Gastroesophageal sphincter (tissue), 4 donors: Measurements from ENCODE around the gene LGR4. TPM values are rescaled to one million over a fixed set of nuclear protein-coding genes. Genes with fewer than 3 reads are reported as not detected.

ENCODE experiments used
- ATAC-seq: fragments of 150-250 bp; one replicate; pipeline ENCODE4 v1.9.1; 2016; ENCODE audit warnings: mild to moderate bottlenecking, moderate library complexity
- H3K27ac ChIP-seq, 4 donors: fragments of 200-600 bp; sonication (generic) in 3 of 4; 1 replicate in 3 of 4; 2 replicates in 1 of 4; pipeline ENCODE4 v1.5.1; 2016 to 2019
- H3K27me3 ChIP-seq: fragments of 200-600 bp; sonication (generic); one replicate; pipeline ENCODE4 v1.5.1; 2019
- H3K36me3 ChIP-seq, 2 donors: fragments of 200-600 bp; sonication (generic); one replicate each; pipeline ENCODE4 v1.5.1; 2019; ENCODE audit warnings: control low read depth in 1 of 2
- H3K4me1 ChIP-seq, 3 donors: fragments of 200-600 bp; sonication (generic); 1 replicate in 2 of 3; 2 replicates in 1 of 3; pipeline ENCODE4 v1.5.1; 2016 to 2019; ENCODE audit warnings: control low read depth in 2 of 3
- H3K4me3 ChIP-seq, 2 donors: fragments of 200-600 bp; sonication (generic); one replicate each; pipeline ENCODE4 v1.5.1; 2019; ENCODE audit warnings: mild to moderate bottlenecking in 1 of 2, moderate library complexity in 1 of 2
- H3K9me3 ChIP-seq, 3 donors: fragments of 200-600 bp; sonication (generic); one replicate each; pipeline ENCODE4 v1.5.1; 2017 to 2019; ENCODE audit warnings: control low read depth in 2 of 3
- CTCF ChIP-seq, 4 experiments: fragments of 200-600 bp in 2 of 4; fragments of 450-650 bp in 2 of 4; sonication (generic) in 1 of 4; IDR thresholded peaks; one replicate each; pipeline ENCODE4 v1.5.1; 2017 to 2019; ENCODE audit warnings: antibody characterized with exemption in 4 of 4, mild to moderate bottlenecking in 2 of 4, moderate library complexity in 2 of 4
- EP300 ChIP-seq: sonication (generic); formaldehyde crosslinking; IDR thresholded peaks from one replicate; pipeline ENCODE4 v1.6.1; 2017; ENCODE audit warnings: antibody characterized with exemption, mild to moderate bottlenecking
- POLR2A ChIP-seq, 2 donors: fragments of 450-650 bp; IDR thresholded peaks; one replicate each; pipeline ENCODE4 v1.6.1; 2017; ENCODE audit warnings: antibody characterized with exemption in 2 of 2, mild to moderate bottlenecking in 2 of 2, moderate library complexity in 1 of 2
- POLR2AphosphoS5 ChIP-seq: sonication (generic); formaldehyde crosslinking; IDR thresholded peaks from one replicate; pipeline ENCODE4 v1.6.1; 2017; ENCODE audit warnings: antibody characterized with exemption
- WGBS, 2 donors: methylation state at CpG; one replicate each; pipeline ENCODE4 v1.1.5; 2018; ENCODE audit warnings: low coverage in 1 of 2; 5-methylcytosine and 5-hydroxymethylcytosine counted together
- total RNA-seq, 4 donors: library from RNA; depleted of rRNA; stranded (reverse); fragments of >200 nt; gene quantifications; one replicate each; pipeline ENCODE4 v1.1.0, GENCODE V29; 2016

LGR4 gene
- total RNA-seq, 4 donors from 2014 or later = 21.0 to 35.9 (median 31.8) TPM

DNA sequence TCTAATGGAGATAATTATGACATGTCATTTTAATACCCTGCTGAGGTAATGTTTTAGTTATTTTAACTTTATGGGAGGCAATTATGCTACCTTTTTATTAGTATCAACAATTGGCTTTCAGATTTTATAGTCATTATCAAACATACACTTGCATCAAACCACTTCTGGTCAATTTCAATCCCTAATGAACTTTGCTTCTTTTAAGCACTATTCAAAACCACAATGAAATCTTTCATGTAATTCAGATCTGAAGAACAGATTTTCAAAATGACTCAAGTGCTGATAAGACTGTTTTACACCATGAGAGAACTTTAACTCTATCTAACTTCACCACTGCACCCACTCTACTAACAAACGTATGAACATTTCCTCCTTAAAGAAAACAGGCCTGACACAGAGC lies 83.7 kb downstream of the LGR4 start:
- no peak overlapping the region for H3K27ac ChIP-seq

DNA sequence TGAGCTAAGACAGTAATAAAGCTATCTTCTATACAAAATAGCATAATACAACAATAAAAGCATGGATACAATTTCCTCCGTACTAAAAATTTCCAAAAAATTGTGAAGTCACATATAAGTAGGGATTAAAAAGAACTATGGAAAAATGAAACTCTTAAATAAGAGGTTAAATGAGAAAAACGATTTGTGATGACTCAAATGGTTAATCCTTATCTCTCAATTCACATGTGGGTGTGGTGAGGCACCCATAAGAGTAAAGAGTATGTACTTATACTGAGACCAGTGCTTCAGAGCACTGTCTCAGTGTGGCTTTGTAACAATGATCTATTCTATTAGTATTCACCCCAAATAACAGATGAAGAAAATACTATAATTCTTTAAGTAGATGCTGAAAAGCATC lies 84.6 kb downstream of the LGR4 start:
- no peaks in the 10 kb centered on the region for H3K27me3 ChIP-seq
- ATAC-seq = no peak
- no peak overlapping the region for H3K4me3 ChIP-seq
- peaks cover 0 to 27% of the 10 kb centered on the region in 2 donors for H3K36me3 ChIP-seq
- WGBS, 2 donors = 44 to 82% methylated on average over 2 of the region's 2 CpGs
- H3K9me3 ChIP-seq = no peaks in the 10 kb centered on the region
- H3K4me1 ChIP-seq = peaks cover 0 to 6% (median 0%) of the 10 kb centered on the region in 3 donors
- TF ChIP-seq CTCF (IDR thresholded peaks at IDR 0.05) = no peak
- no peak for TF ChIP-seq POLR2AphosphoS5
- no peak overlapping the region for H3K27ac ChIP-seq

More for the DNA sequence above, 83.7 kb downstream of the LGR4 start:
- WGBS, 2 donors = 75 to 77% methylated on average over 1 of the region's 1 CpG
- Histone ChIP-seq H3K27me3 (no peaks in the 10 kb centered on the region), H3K4me1 (peaks cover 0 to 7% (median 0%) of the 10 kb centered on the region in 3 donors), H3K9me3 (no peaks in the 10 kb centered on the region), H3K4me3 (no peak overlapping the region), H3K36me3 (peaks cover 0 to 22% of the 10 kb centered on the region in 2 donors)
- ATAC-seq = no peak
- no peak for TF ChIP-seq POLR2AphosphoS5
- TF ChIP-seq POLR2A (IDR thresholded peaks at IDR 0.05) = no peak
- TF ChIP-seq EP300 = no peak
- TF ChIP-seq CTCF (IDR thresholded peaks at IDR 0.05) = no peak

DNA sequence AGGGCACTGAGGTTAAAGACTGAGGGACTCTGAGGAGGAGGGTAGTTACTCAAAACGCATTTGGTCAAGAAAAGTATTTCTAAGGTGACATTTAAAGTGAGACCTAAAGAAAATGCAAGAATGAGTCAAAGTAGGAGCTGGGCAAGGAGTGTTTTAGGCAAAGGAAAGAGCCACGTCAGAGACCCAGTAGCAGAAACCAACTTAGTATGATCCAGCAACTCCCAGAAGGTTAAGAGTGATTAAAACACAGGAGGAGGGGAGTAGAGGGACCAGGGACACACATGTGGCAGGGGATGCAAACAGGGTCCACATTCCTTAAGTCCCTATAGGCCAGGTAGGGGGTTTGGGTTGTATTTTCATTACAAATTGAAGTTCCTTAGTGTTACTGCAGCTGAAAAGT lies 85.2 kb downstream of the LGR4 start:
- TF ChIP-seq CTCF (IDR thresholded peaks at IDR 0.05) (no peak), POLR2A (IDR thresholded peaks at IDR 0.05) (no peak), POLR2AphosphoS5 (no peak), EP300 (no peak)
- Histone ChIP-seq H3K4me1 (no peaks in the 10 kb centered on the region), H3K36me3 (peaks cover 0 to 27% of the 10 kb centered on the region in 2 donors), H3K9me3 (no peaks in the 10 kb centered on the region), H3K27ac (no peak overlapping the region), H3K27me3 (no peaks in the 10 kb centered on the region), H3K4me3 (no peak overlapping the region)
- 40 to 46% methylated on average over 2 of the region's 2 CpGs for WGBS, 2 donors
- no peak for ATAC-seq

GRCh38 chr11:27386181-27386845 lies 86.3 kb downstream of the LGR4 start:
- H3K27ac ChIP-seq = no peak overlapping the region

More at GRCh38 chr11:27386181-27386845, 86.3 kb downstream of the LGR4 start:
- TF ChIP-seq POLR2A (IDR thresholded peaks at IDR 0.05) (no peak), POLR2AphosphoS5 (no peak), CTCF (IDR thresholded peaks at IDR 0.05) (no peak), EP300 (no peak)
- no peaks in the 10 kb centered on the region for H3K27me3 ChIP-seq
- no peaks in the 10 kb centered on the region for H3K9me3 ChIP-seq
- no peak overlapping the region for H3K4me3 ChIP-seq
- WGBS, 2 donors = 71 to 80% methylated on average over 4 of the region's 4 CpGs
- ATAC-seq = no peak
- peaks cover 0 to 34% of the 10 kb centered on the region in 2 donors for H3K36me3 ChIP-seq
- H3K4me1 ChIP-seq = no peaks in the 10 kb centered on the region
